Stimulated activated CD8-positive, alpha-beta memory T cell treated with anti-CD3 and anti-CD28 coated beads, Interleukin-15, amount 100 ng/mL, for 1 hour (primary cell): ENCODE measurements around the gene HOOK1.

Experiments used
- DNase-seq: peaks from one replicate; pipeline ENCODE4 v3.0.0-alpha.2; 2020; ENCODE audit warnings: low read depth

Gene HOOK1

GRCh38 chr1:59814901-59815825, at the start of gene HOOK1:
Gene HOOK1, plus strand, starts transcription at chr1:59814949. Its CDS starts 169 bp downstream, at chr1:59815118.
- no peak for DNase-seq

DNA sequence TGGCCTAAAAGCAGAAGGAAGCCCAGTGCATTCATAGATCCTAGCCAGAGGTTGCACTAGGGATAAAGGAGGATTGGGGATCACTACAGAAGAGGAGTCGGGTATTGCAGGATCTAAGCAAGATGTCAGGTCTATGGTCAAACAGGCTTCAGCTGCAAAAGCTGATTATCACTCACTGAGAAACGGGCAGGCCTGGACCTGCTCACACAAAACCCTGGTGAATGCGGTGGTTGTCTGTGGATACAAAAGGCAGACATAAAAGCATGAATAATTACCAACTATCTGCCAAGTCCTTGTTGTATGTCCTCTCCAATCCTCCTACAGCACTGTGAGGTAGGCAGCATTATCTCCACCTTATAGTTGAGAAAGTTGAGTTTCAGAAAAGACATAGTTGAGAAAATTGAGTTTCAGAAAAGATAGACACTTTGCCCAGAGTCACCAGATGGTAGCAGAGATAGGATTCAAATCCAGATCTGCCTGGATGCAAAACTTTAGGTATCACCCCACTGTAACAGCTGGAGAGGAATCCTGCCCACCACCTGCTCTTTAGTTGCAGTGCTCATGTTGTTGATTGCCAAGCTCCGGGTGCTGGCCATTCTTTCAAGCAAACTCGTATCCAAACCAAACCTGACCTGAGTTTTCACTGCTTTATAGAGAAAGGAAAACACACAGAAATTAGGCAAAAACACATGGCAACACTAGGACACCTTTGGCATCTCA, 49.6 kb upstream of the HOOK1 start:
- DNase-seq, result no peak

DNA sequence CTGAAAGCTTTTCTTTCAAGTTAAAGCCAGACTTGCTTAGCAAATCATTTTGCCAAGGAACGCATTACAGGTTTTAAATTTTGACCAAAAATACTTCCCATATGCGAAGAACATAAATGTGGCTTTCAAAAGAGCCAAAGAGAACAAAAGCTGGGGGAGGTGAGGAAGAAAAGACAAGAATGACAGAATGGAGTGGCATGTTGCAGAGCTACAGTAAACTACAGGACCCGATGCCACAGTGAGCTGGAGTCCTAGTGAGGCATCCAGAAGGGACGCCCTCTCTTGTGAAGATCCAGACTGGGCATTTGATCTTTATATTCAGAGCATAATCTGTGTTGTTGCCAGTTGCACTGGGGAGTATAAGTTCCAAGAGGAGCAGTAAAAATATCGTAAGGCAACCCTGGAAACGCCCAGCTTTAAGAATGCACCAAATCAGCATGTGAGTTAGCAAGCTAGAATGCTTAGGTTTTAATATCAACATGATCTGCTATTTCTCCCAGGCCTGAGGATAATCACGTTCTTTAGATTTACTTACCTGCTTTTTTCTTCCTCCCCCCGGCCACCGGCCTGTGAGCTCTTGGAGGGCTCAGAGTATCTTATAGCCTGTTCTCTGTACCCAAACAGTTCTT, 48.4 kb upstream of the HOOK1 start:
- no peak for DNase-seq

- DNase-seq, result no peak
Observed at GRCh38 chr1:59767119-59767518, 47.6 kb upstream of the HOOK1 start.

DNA sequence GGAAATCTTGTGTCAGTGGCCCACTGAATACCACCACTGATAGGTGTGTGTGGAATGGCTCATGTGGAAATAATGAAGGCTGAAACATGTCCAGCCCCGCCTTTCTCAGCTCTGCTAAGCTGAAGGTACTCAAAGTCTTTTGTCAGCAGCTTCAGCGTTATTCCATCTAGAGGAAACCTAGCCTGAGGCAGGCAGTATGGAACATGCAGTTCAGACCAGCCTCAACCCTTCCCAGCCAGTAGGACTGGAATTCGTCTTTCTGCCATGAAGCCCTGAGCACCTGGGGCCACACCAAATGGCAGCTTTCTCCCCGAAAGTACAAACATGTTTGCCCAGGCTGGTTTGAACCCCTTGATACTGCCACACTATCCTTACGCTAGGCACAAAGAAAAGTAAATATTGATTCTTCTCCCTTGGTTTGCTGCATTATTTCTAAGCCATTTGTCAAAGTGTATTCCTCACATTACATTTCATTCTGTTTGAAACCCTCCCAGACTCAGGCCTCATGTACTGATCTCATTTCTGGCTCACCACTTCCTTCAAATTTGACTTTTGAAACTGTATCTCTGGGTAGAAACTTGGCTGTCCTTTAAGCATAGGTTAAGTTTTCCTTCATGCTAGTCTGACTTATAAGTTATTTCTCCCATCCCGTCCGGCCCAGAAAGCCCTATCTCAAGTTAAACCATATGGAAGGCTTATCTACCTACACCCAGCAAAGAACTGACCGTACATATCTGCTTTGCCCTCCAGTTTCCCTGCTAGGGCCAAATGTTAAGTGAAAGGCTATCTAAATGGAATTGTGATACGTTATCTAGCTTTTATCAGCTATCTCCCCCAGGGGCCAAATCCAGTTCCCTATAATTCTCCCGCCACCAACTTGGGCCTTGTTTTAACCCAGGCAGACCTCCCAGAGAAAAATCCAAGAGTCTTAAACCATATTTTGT, 45.7 kb upstream of the HOOK1 start:
- no peak for DNase-seq

- no peak for DNase-seq
Observed at GRCh38 chr1:59769736-59770095, 45.0 kb upstream of the HOOK1 start.

- no peak for DNase-seq
Observed at GRCh38 chr1:59771361-59771760, 43.4 kb upstream of the HOOK1 start.

- no peak for DNase-seq
Observed at GRCh38 chr1:59775480-59775879, 39.3 kb upstream of the HOOK1 start.

GRCh38 chr1:59776960-59777852, 37.5 kb upstream of the HOOK1 start:
- DNase-seq, result no peak

GRCh38 chr1:59779949-59780348, 34.8 kb upstream of the HOOK1 start:
- no peak for DNase-seq

- DNase-seq, result no peak
Observed at GRCh38 chr1:59788825-59789224, 25.9 kb upstream of the HOOK1 start.

GRCh38 chr1:59798600-59798999, 16.1 kb upstream of the HOOK1 start:
- no peak for DNase-seq

DNA sequence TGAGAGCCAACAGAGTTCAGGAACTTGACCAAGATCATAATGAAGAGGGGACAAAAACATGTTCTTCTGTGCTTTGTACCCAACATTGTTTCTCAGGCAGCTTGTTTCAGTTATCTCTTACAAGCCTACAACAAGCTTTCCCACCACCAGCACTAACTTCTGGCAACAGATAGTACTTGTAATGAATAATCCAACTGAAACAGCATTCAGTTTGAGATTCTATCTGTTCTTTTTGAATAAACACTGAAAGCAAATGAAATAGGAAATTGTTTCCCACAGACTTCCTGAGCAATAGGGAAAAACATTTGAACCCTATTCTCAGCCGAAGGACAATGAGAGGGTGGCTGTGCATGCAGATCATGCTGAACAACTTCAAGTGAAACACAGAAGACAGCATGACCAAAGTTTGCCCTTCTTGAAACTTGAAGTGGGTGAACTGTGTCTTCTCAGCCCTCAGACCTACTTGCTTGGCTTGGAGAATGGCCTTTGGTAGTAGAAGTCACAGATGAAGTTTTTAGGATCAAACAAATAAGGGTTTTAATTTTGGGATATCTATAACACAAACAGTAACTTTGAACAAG, 11.2 kb upstream of the HOOK1 start:
- no peak for DNase-seq

- no peak for DNase-seq
Observed at GRCh38 chr1:59804301-59804700, 10.4 kb upstream of the HOOK1 start.

DNA sequence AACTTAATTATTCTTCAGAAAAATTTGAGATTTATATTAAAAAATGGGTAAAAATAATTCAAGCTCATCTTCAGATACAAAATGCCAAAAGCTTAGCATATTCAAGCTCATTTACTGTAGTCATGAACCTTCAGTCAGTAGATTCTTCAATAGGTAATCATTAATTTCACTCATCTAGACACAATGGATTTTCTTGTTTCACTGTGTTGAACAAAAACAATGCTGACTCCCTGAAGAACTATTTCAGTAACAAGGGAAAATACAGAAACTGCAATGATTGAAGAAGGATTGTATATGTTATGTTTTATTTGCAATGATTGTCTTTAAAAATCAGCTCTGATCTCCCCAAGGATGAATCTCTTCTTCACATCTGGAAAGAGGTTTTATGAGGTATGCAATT, 9.2 kb upstream of the HOOK1 start:
- DNase-seq, result no peak

GRCh38 chr1:59814180-59814900, 409 bp upstream of the HOOK1 start:
- peak; percentile 67 for DNase-seq

DNA sequence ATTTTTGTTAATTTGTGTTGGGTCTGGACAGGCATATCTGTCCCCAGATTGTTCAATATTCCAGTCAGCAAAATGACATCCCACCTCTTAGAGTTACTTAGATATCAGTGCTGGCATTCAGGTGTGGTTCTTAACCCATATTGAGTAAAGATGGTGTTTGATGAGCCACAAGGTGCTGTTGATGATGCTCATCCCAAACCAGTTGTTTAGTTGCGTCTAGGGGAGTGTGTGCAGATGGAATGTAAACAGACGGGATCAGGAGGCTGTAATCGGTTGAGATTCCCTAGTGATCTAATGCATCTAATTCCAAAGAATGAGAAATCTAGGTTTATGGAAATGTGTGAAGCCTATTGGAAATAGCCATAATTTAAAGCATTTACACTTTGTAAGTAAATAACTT, 1.1 kb downstream of the HOOK1 start:
- no peak for DNase-seq

- DNase-seq, result no peak
Observed at GRCh38 chr1:59816318-59816878, 1.6 kb downstream of the HOOK1 start.
